GM19099 (cell line): ENCODE measurements around the gene LTBP1.

Experiments used
- POLR2A ChIP-seq: IDR thresholded peaks from 3 replicates; pipeline ENCODE4 v1.6.1; 2011; ENCODE audit warnings: low read depth; ENCODE audit not compliant: insufficient read length; ENCODE audit errors: extremely low read depth

LTBP1 gene

GRCh38 chr2:32949260-32949659 lies 2.5 kb downstream of the LTBP1 start:
- no peak for TF ChIP-seq POLR2A

GRCh38 chr2:32951672-32952071 lies 4.9 kb downstream of the LTBP1 start:
- no peak for TF ChIP-seq POLR2A

GRCh38 chr2:32952761-32953476 lies 6.2 kb downstream of the LTBP1 start:
- TF ChIP-seq POLR2A: no peak

- no peak for TF ChIP-seq POLR2A
Observed at GRCh38 chr2:32954206-32954605, 7.5 kb downstream of the LTBP1 start.

GRCh38 chr2:32958821-32959220 lies 12.1 kb downstream of the LTBP1 start:
- no peak for TF ChIP-seq POLR2A

GRCh38 chr2:32960238-32960637 lies 13.5 kb downstream of the LTBP1 start:
- no peak for TF ChIP-seq POLR2A

GRCh38 chr2:32960647-32961403 lies 14.1 kb downstream of the LTBP1 start:
- no peak for TF ChIP-seq POLR2A

- no peak for TF ChIP-seq POLR2A
Observed at GRCh38 chr2:32962690-32963089, 15.9 kb downstream of the LTBP1 start.

GRCh38 chr2:32963941-32964340 lies 17.2 kb downstream of the LTBP1 start:
- TF ChIP-seq POLR2A: no peak

- TF ChIP-seq POLR2A: no peak
Observed at GRCh38 chr2:32965523-32966171, 18.9 kb downstream of the LTBP1 start.

- no peak for TF ChIP-seq POLR2A
Observed at GRCh38 chr2:32969444-32970162, 22.9 kb downstream of the LTBP1 start.

GRCh38 chr2:32976409-32977063 lies 29.8 kb downstream of the LTBP1 start:
- TF ChIP-seq POLR2A: no peak

GRCh38 chr2:32977228-32977758 lies 30.5 kb downstream of the LTBP1 start:
- no peak for TF ChIP-seq POLR2A

- no peak for TF ChIP-seq POLR2A
Observed at GRCh38 chr2:32981612-32982011, 34.9 kb downstream of the LTBP1 start.
